Ecto neural progenitor cell (in vitro differentiated cells): Measurements from ENCODE around the gene ATF3.

ENCODE experiments used
- DNase-seq: peaks from one replicate; pipeline ENCODE4 v3.0.0-alpha.2; 2018; ENCODE audit warnings: low spot score

ATF3 gene, protein sequence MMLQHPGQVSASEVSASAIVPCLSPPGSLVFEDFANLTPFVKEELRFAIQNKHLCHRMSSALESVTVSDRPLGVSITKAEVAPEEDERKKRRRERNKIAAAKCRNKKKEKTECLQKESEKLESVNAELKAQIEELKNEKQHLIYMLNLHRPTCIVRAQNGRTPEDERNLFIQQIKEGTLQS

DNA sequence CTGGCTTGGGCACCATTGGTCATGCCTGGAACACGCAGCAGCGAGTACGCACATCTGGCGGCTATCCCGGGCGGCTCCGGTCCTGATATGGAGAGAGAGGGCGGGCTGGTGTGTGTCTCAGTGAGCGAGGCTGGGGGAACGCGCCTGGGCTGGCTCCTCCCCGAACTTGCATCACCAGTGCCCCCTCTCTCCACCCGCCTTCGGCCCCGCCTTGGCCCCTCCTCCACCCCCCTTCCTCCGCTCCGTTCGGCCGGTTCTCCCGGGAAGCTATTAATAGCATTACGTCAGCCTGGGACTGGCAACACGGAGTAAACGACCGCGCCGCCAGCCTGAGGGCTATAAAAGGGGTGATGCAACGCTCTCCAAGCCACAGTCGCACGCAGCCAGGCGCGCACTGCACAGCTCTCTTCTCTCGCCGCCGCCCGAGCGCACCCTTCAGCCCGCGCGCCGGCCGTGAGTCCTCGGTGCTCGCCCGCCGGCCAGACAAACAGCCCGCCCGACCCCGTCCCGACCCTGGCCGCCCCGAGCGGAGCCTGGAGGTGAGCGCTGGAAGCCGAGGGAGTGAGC, at the start of gene ATF3:
Gene ATF3, plus strand, starts transcription at position 370 of the 567 bp plus-strand sequence. CDS start 6,261 bp downstream, outside the sequence.
- DNase-seq = peak; percentile 99

DNA sequence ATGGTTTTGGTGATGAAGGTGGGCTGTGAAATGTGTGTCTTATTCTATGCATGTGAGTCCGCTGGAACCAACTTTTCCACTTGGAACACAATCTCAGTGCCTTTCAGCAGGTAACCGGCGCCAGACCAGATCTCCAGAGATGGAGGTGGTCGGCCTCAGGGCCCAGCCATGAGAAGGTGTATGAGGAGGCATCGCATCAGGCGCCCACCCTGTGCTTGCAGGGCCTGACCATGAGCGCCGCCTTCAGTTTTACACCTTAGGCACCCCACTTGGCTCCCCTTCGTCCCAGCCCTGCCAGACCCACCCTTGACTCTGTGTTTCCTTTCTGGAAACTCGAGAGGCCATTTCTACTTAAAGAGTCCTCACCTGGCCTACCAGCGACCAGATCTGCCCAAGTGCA, 48.6 kb upstream of the ATF3 start:
- no peak for DNase-seq

DNA sequence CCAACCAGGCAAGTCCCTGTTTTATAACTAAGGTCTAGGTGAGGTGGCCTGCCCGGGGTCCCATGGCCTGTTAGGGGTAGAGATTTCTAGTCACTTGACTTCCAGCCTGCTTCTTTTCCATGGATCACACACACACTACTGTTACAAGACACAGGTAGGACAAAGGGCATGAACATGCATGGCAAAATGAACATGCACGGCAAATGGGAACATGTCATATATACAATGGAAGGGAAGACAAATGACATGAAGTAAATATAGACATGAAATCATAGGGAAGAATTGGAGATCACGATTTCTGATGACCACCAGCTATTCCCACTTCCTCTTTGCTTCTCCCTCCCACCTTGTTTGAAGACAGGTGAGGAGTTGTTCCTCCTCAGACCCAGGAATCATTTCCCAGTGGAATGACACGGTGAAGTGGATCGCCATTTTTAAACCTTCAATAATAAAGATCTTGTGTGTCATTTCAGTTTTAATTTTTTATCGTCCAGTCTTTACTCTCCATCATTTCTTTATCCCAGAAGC, 47.6 kb upstream of the ATF3 start:
- DNase-seq = no peak

DNA sequence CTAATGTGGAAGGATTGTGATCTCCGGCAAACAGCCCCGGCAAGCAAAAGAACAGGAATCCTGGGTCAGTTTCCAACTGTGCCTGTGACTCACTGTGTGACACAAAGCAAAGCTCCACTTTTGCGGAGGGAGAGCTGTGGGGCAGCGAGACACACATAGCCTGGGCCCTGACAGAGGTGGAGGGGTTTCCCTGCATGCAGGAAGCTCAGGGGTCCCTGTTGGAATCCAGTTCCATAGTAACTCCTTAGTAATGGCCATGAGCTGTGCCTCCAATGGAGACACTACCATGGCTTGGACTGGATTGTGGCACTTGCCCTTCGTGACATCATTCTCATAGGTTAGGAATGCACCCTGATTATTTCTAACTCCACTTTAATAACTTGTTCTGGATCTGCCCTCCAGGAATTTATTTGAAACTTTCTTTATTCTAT, 47.0 kb upstream of the ATF3 start:
- no peak for DNase-seq

DNA sequence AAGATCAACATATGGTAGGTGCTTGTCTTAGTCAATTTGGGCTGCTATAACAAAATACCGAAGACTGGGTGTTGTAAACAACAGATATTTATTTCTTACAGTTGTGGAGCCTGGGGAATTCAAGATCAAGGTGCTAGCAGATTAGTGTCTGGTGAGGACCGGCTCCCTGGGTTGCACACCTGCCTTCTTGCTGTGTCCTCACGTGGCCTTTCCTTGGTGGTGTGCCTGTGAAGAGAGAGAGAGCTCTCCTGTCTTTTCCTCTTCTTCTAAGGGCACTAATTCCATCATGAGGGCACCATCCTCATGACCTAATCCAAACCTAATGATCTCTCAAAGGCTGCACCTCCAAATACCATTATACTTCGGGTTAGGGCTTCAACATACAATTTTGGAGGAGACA, 45.8 kb upstream of the ATF3 start:
- no peak for DNase-seq

DNA sequence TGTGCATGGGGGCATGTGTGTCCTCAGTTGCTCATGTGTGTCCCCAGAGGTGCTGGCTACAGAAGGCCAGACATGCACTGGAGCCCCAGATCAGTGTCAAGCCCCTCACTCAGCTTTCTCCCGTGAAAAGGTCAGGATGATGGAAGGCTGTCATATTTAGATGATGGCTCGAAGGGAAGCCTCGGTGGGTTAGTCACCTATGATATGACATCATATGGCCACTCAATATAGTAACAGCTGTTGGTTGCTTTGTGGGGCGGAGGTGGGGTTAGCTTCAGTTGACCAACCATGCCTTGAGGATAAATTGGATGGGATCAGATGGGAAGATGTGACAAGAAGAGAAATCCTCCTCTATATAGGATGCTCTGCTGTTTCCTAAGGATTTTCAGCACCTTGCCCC, 43.5 kb upstream of the ATF3 start:
- DNase-seq = no peak

DNA sequence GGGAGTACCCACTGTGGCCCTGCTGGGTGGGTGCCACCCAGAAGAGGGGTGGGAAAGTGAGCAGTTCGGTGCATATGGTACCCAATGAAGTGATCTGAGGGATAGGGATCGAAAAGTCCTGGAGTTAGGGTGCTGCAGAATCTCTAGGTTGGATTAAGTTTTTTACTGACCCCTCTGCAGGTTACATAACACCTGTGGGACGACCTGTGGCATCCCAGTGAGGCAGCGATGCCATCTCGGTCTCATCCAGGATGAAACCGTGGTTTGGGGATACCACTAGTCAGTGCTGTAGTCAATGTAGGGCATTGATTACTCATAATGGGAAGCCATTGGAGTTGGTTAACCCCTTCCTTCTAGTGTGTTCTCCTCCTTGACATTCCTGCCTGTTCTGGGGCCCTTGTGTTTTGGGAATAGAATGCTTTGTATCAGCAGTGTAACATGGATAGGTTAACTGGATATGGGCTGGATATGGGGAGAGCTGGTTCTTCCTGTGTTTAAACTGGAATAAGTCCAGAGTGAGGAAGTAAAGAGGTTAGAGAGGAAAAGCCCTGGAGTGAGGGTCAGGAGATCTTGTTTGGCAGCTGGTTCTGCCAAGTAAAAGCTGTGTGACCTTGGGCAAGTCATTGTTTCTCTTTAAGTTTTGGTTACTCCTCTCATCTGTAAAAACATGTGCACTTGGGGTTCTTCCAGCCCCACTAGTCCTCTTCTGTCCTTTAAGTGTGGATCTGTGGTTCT, 42.8 kb upstream of the ATF3 start:
- no peak for DNase-seq

DNA sequence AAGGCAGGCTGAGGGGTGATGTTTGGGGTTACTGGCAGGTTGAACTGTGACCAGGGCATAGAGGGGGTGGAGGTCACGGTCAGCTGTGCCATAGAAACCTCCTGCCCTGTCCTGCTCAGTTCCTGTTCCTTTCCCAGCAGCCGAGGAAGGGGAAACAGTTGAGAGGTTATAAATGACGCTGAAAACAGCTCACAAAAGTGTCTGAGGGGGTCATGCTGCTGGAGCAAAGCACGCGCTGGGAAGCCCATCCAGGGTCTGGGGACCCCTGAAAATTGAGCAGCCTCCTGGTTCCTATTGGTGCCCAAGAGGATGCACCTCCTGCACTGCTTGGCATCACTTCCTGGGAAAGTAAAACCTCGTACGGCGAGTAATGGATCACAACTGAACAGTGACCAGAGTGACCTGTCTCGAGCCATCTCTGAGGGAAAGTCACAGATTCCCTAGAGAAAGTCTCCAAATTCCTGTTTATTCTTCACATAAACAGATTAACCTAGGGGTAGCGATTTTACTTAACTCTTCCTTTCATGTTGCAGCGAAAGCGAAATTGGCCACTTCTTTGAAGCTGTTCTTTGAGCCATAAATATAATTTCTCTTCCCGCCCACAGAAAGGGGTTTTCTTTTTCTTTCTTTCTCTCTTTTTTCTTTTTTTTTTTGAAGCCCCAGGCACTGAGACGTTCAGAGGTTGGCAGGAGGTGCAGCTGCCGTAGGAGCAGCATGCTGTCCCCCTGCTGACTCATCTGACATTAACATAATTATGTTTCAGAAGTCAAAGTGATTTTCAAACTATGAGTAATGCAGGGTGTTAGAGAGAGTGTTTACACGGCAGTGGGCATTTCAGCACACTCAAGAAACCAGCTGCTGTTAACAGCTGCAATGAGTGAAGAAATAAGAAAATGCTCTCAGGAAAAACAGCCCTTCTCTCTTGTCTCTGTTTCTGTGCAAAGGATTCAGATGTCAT, 41.8 kb upstream of the ATF3 start:
- DNase-seq = no peak

DNA sequence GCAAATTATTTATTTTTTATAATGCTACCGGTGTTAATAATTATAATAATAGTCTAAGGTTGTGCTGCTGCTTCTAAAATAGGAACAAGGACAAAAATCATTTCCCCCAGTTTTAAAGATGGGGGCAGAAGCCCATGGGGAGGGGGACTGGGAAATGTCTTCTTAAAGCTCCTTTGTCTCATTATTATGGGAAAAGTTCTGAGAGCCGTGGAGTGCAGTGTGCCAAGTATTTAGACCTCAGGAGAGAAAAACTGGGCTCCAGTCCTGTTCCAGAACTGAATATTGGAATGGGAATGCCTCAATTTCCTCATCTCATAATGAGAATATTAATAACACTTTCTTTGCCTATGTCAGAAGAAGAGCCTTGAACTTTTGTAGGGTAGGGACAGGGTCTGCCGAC, 40.9 kb upstream of the ATF3 start:
- no peak for DNase-seq

DNA sequence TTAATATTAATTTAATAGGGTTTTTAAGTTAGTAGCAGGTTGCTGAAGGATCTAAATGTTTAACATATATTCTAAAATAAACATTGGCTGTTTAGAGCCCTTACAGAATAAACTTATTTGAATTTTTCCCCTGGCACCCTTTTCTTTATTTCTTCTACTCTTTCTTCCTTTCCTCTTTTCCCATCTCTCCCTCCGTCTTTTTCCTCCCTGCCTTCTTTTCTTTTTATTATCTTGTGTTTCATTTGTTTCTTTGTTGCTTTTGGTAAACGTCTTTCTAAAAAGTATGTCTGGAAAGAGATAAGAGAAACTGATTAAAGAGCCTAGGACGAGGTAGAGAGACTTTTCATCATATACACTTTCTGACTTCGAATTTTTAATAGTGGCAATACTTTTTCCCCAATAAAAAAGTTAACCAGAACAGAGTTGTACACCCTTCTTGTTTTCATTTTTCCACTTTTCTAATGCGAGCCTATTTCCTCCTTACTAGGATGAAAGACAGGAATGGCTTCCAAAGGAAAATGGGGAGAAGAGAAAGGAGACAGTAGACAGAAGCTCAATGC, 39.5 kb upstream of the ATF3 start:
- no peak for DNase-seq

DNA sequence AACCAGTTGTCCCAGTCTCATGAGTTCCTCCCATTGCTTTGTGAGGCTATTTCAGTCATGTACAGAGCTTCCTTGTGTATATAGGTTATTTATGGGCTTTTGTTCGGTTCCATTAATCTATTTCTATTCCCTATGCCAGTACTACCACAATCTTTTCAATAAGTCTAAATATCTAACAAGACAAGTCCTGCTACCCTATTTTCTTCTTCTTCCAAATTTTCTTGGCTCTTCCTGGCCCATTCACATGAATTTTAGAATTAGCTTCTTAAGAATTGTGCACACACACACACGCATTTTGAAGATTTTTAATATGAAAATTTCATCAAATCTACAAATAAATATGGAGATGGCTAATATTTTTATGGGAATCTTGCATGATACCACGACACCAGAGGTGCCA, 33.8 kb upstream of the ATF3 start:
- DNase-seq = no peak

DNA sequence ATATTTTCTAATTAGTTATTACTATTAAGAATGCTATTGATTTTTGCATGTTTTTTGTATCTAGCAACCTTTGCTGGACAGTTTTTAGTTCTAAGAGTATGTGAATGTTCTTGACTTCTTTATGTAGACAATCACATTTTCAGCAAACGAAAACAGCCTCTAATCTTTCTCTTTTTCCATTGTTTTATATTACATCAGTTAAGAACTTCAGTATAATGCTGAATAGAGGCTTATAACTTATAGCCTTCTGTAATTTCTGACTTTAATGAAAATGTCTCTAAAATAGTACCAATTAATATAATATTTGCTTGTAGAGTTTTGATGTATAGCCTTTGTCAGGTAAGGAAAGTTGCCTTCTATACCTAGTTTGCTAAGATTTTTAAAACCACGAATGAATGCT, 33.2 kb upstream of the ATF3 start:
- DNase-seq = no peak

DNA sequence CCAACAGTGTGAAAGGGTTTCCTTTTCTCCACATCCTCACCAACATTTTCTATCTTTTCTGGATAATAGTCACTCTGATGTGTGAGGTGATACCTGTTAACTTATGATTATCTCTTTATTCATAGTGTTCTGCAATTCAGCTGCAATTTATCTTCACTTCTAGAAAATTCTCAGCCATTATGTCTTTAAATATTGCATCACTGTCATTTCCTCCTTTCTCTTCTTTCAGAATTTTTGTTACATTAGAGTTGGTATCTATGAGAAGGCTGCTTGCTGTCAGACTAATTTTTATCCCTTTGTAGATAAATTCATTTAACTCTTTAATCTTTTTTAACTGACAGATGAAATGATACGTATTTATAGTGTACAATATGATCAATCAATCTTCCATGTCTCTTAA, 30.5 kb upstream of the ATF3 start:
- DNase-seq = no peak

DNA sequence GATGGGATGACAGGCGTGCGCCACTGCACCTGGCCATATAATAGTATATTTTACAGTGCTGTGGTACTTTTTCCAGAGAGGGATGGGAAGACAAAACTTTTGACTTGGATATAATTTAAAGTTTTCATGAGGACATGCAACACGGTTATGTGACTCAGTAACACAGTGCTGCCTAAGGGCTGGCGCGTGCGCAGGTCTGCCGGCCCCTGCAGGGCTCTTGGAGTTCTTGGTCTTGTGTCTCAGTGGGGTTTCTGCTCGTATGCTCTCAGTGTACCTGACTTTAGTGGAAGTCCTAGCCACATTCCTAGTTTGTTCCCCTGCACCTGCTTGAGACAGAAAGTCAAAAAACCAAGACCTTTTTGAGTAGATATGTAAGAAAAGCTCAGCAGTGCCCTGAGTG, 27.5 kb upstream of the ATF3 start:
- no peak for DNase-seq

DNA sequence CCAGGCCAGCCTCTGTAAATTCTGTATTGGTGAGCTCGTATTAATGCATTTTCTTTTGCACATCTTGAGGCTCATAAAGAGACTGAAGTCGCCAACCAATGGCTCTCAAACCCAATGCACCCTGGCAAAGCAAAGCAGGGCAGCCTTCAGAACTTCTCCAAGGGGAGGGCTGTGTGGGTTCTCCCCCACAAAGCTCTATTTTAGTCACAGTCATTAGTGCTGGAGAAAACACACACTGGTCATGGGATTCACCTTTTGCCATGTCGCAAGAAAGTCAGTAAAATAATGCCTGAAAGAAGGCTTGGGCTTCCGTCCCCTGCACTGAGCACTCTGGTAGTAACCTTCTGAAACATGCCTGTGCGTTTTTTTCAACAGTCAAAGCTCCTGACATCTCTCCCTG, 26.3 kb upstream of the ATF3 start:
- no peak for DNase-seq

DNA sequence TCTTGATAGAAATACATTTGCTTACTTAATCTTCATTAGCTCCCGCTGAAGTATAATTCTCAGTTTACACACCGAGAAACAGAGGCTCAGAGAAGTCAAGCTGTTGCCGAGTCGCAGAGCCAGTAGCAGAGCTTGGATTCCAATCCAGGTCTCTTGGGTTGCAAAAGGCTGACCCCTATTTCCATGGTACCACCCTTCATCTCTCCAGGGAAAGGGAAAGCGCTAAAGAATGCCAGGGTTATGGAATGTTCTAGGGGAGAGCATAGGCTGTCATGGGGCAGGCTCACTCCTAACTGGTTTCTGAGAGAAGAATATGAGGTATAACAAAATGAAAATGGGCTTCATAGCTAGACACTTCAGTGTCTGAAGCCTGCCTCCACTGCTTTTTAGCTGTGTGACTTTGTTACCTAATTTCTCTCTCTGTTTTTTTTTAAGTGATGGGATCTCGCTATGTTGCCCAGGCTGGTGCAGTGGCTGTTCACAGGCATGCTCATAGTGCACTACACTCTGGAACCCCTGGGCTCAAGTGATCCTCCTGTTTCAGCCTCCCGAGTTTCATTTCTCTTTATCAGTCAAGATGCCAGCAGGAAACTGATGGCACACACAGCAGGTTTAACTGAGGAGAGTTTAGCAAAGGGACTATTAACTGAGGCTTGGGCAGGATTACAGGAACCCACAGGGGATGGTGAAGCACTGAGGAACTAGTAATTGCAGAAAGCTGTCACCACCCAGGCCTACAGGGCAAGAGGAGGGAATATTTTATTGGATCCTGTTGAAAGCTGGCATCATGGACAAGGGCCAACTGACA, 25.5 kb upstream of the ATF3 start:
- DNase-seq = no peak

DNA sequence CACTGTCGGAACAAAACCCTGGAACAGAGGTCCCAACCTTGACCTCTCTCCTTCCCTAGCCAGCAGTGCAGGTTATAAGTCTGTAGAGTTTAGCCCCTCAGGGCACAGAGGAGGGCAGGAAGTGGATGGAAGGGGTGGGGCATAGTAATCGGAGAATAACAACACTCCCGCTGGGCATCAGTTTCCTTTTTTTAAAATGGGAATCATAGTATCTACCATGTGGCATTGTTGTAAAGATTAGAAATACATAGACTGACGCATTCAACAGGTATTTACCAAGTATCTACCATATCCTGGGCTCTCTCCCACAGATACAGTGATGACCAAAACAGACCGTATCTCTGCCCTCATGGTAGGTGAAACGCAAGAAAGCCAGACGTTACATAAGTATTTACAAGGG, 24.9 kb upstream of the ATF3 start:
- DNase-seq = no peak

DNA sequence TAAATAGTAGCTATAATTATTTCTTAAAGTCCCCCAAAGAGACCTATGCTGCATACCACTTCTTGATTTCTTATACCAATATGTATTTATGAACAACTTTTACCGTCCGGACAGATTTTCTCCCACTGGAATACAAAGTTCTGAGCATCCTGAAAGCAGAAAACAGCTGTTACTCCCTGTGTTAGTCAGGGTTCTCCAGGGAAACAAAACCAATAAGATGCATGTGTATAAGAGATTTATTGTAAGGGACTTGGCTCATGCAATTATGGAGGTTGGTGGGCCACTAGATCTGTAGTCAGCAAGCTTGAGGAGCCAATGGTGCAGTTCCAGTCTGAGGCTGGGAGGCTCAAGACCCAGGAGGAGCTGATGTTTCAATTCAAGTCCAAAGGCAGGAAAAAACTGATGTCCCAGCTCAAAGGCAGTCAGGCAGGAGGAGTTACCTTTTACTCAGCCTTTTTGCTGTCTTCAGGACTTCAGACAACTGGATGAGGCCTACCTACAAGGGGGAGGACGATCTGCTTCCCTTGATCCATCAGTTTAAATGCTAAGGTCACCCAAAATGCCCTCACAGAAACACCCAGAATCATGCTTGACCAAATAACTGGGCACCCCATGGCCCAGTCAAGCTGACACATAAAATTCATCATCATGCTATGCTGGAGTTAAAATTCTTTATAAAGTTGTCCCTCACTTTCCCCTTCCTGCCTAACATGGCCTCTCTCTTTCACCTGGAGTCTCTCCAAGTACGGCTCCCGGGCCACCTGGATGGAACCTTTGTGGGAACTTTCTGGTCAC, 24.3 kb upstream of the ATF3 start:
- DNase-seq = no peak

DNA sequence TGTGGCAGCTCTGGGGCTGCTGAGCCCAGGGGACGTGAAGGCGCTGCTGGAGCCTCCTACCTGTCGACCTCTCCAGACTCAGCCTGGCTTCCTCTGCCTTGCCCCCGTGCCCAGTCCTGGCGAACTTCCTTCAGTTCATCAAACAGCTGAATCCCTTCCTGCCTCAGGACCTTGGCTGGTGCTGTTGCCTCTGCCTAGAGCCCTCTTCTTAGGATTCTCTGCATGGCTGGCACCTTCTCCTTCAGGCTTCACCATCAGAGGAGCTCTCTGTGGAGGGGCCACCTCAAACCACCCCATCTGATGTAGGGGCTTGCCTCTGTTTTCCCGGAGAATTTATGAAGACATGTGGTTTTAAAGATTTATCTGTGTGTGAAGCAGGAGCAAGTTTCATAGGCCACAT, 23.4 kb upstream of the ATF3 start:
- no peak for DNase-seq
